ENCODE results near the gene ISG15. TPM values are rescaled to one million over a fixed set of nuclear protein-coding genes. Genes with fewer than 3 reads are reported as not detected.

Gene ISG15
- total and polyA plus RNA-seq, 9 of the 15 experiments (the other 6 are each of a cell fraction or from before 2014, with no cell fraction given), result 0.40 to 58.3 (median 12.2) TPM

GRCh38 chr1:1019122-1019999 is 6.1 kb downstream of the ISG15 start (continued):
- TF ChIP-seq ZNF318 (IDR thresholded peaks at IDR 0.05; ENCODE audit: borderline replicate concordance in 1 of 2, low read depth in 1 of 2) (no peak), CC2D1A (IDR thresholded peaks at IDR 0.05) (peak; percentile 90; the same call in 1 of the 2 replicates), KLF16 (IDR thresholded peaks at IDR 0.05) (no peak), NELFE (IDR thresholded peaks at IDR 0.05; ENCODE audit: insufficient read depth, insufficient read length) (no peak), FUS (optimal IDR thresholded peaks at IDR 0.05; ENCODE audit: low read depth, low read length) (no peak), RBFOX2 (IDR thresholded peaks at IDR 0.05; ENCODE audit: low read depth, low read length) (peak; percentile 52), ZBTB34 (CRISPR knock-in tag; IDR thresholded peaks at IDR 0.05) (no peak), SP1 (CRISPR knock-in tag; IDR thresholded peaks at IDR 0.05) (peak; percentile 86), ZNF395 (CRISPR knock-in tag; IDR thresholded peaks at IDR 0.05) (0 out of 2 replicates have a peak, but pooled peaks have one; percentile 66), CHD4 (IDR thresholded peaks at IDR 0.05; ENCODE audit: insufficient read depth, insufficient replicate concordance, low read depth, low read length, poor library complexity, severe bottlenecking) (no peak), ZKSCAN1 (IDR thresholded peaks at IDR 0.05; ENCODE audit: low read depth, low read length) (no peak), FOXM1 (IDR thresholded peaks at IDR 0.05; ENCODE audit: low read depth) (no peak), FOXM1 (CRISPR knock-in tag; IDR thresholded peaks at IDR 0.05; ENCODE audit: low read depth) (no peak)
- TF ChIP-seq, protein P1, sequence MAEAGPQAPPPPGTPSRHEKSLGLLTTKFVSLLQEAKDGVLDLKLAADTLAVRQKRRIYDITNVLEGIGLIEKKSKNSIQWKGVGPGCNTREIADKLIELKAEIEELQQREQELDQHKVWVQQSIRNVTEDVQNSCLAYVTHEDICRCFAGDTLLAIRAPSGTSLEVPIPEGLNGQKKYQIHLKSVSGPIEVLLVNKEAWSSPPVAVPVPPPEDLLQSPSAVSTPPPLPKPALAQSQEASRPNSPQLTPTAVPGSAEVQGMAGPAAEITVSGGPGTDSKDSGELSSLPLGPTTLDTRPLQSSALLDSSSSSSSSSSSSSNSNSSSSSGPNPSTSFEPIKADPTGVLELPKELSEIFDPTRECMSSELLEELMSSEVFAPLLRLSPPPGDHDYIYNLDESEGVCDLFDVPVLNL (CRISPR knock-in tag; IDR thresholded peaks at IDR 0.05; ENCODE audit: low read depth), result peak; percentile 70; the same call in 1 of the 2 replicates
